ENCODE results near the gene ACADSB.

GRCh38 chr10:122992031-122992585, 16.7 kb upstream of the ACADSB start:
- no peak for TF ChIP-seq CTCF (IDR thresholded peaks at IDR 0.05; ENCODE audit: low read length)
- no peak for TF ChIP-seq EZH2 (optimal IDR thresholded peaks at IDR 0.05; ENCODE audit: low read depth, low read length)
- no peak for TF ChIP-seq EZH2phosphoT487 (IDR thresholded peaks at IDR 0.05; ENCODE audit: low read length)
